ENCODE data around the gene HNRNPR.
A peak's percentile ranks its signal among the peaks of the same experiment; 100 is the strongest.

The HNRNPR gene

GRCh38 chr1:23344987-23345472 lies 946 bp upstream of the HNRNPR start:
- TF ChIP-seq CEBPB (IDR thresholded peaks at IDR 0.05): no peak
- no peak for TF ChIP-seq EGR1 (IDR thresholded peaks at IDR 0.05)
- TF ChIP-seq TAF1 (IDR thresholded peaks at IDR 0.05; ENCODE audit: low read depth): no peak
- no peak for TF ChIP-seq EP300 (IDR thresholded peaks at IDR 0.05; ENCODE audit: borderline replicate concordance)

- peak; percentile 79 for TF ChIP-seq MAX (IDR thresholded peaks at IDR 0.05)
- TF ChIP-seq TCF12 (IDR thresholded peaks at IDR 0.05; ENCODE audit: low read depth): no peak
These were observed 618 bp downstream of the HNRNPR start for GRCh38 chr1:23343221-23344110.

GRCh38 chr1:23341931-23342692 lies 2.0 kb downstream of the HNRNPR start:
- no peak for TF ChIP-seq ZBTB7A (IDR thresholded peaks at IDR 0.05; ENCODE audit: low read depth)
- no peak for TF ChIP-seq RAD21 (IDR thresholded peaks at IDR 0.05; ENCODE audit: low read depth)
- TF ChIP-seq CEBPB (IDR thresholded peaks at IDR 0.05): no peak
- TF ChIP-seq TAF1 (IDR thresholded peaks at IDR 0.05; ENCODE audit: low read depth): no peak
- TF ChIP-seq MAX (IDR thresholded peaks at IDR 0.05): no peak
- no peak for TF ChIP-seq TEAD4 (IDR thresholded peaks at IDR 0.05)
- TF ChIP-seq USF1 (IDR thresholded peaks at IDR 0.05): no peak
- TF ChIP-seq EGR1 (IDR thresholded peaks at IDR 0.05): no peak

GRCh38 chr1:23339632-23340031 lies 4.5 kb downstream of the HNRNPR start:
- no peak for TF ChIP-seq TCF12 (IDR thresholded peaks at IDR 0.05; ENCODE audit: low read depth)
- no peak for TF ChIP-seq REST (IDR thresholded peaks at IDR 0.05; ENCODE audit: low read depth)
- no peak for TF ChIP-seq ZBTB7A (IDR thresholded peaks at IDR 0.05; ENCODE audit: low read depth)
- no peak for TF ChIP-seq EGR1 (IDR thresholded peaks at IDR 0.05)
- TF ChIP-seq RAD21 (IDR thresholded peaks at IDR 0.05; ENCODE audit: low read depth): no peak
- TF ChIP-seq FOXM1 (IDR thresholded peaks at IDR 0.05; ENCODE audit: borderline replicate concordance, low read depth): no peak
- TF ChIP-seq MAX (IDR thresholded peaks at IDR 0.05): no peak
- no peak for TF ChIP-seq TAF1 (IDR thresholded peaks at IDR 0.05; ENCODE audit: low read depth)
- no peak for TF ChIP-seq CREB1 (IDR thresholded peaks at IDR 0.05; ENCODE audit: low read depth)
- TF ChIP-seq YY1 (IDR thresholded peaks at IDR 0.05; ENCODE audit: low read depth): no peak

- TF ChIP-seq USF1 (IDR thresholded peaks at IDR 0.05) (no peak), TEAD4 (IDR thresholded peaks at IDR 0.05) (no peak), TAF1 (IDR thresholded peaks at IDR 0.05; ENCODE audit: low read depth) (no peak), RAD21 (IDR thresholded peaks at IDR 0.05; ENCODE audit: low read depth) (no peak), CREB1 (IDR thresholded peaks at IDR 0.05; ENCODE audit: low read depth) (no peak)
These were observed 6.2 kb downstream of the HNRNPR start for GRCh38 chr1:23337869-23338268.

- TF ChIP-seq ZBTB7A (IDR thresholded peaks at IDR 0.05; ENCODE audit: low read depth): no peak
- no peak for TF ChIP-seq NFIC (IDR thresholded peaks at IDR 0.05)
- TF ChIP-seq TAF1 (IDR thresholded peaks at IDR 0.05; ENCODE audit: low read depth): no peak
- no peak for TF ChIP-seq TEAD4 (IDR thresholded peaks at IDR 0.05)
- TF ChIP-seq YY1 (IDR thresholded peaks at IDR 0.05; ENCODE audit: low read depth): no peak
- TF ChIP-seq USF1 (IDR thresholded peaks at IDR 0.05): no peak
- TF ChIP-seq EGR1 (IDR thresholded peaks at IDR 0.05): no peak
- TF ChIP-seq TCF12 (IDR thresholded peaks at IDR 0.05; ENCODE audit: low read depth): no peak
- no peak for TF ChIP-seq CREB1 (IDR thresholded peaks at IDR 0.05; ENCODE audit: low read depth)
These were observed 12.4 kb downstream of the HNRNPR start for GRCh38 chr1:23331713-23332112.

- TF ChIP-seq TCF12 (IDR thresholded peaks at IDR 0.05; ENCODE audit: low read depth) (no peak), RAD21 (IDR thresholded peaks at IDR 0.05; ENCODE audit: low read depth) (no peak), CREB1 (IDR thresholded peaks at IDR 0.05; ENCODE audit: low read depth) (no peak), EGR1 (IDR thresholded peaks at IDR 0.05) (no peak), YY1 (IDR thresholded peaks at IDR 0.05; ENCODE audit: low read depth) (no peak), USF1 (IDR thresholded peaks at IDR 0.05) (no peak), NFIC (IDR thresholded peaks at IDR 0.05) (no peak), TAF1 (IDR thresholded peaks at IDR 0.05; ENCODE audit: low read depth) (no peak), EP300 (IDR thresholded peaks at IDR 0.05; ENCODE audit: borderline replicate concordance) (no peak), MAX (IDR thresholded peaks at IDR 0.05) (no peak)
These were observed 13.2 kb downstream of the HNRNPR start for GRCh38 chr1:23330846-23331245.

All from Ishikawa (cell line).